ENCODE results near the gene CRB3.

The CRB3 gene

GRCh38 chr19:6433663-6434062, 30.4 kb upstream of the CRB3 start, which contains the start of gene SLC25A41:
Gene SLC25A41 (minus strand): TSS chr19:6433763. CDS start chr19:6433693, 70 bp downstream.
- DNase-seq, result no peak

DNA sequence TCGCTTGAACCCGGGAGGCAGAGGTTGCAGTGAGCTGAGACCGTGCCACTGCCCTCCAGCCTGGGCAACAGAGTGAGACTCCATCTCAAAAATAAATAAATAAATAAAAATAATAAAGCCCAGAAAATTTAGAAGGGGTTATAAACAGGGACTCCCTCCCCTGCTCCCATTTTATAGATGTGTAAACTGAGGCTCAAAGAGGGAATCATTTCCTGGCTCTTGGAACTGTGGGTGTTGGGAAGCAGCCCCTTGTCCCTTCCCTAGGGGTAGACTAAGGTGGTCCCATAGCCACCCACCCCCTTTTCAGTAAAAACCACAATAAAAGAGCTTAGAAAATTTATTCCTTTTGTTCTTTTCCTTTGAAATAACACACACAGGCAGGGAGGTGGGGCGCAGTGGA, 24.3 kb upstream of the CRB3 start:
- no peak for DNase-seq

- no peak for DNase-seq
Observed at GRCh38 chr19:6440905-6441304, 23.2 kb upstream of the CRB3 start.

DNA sequence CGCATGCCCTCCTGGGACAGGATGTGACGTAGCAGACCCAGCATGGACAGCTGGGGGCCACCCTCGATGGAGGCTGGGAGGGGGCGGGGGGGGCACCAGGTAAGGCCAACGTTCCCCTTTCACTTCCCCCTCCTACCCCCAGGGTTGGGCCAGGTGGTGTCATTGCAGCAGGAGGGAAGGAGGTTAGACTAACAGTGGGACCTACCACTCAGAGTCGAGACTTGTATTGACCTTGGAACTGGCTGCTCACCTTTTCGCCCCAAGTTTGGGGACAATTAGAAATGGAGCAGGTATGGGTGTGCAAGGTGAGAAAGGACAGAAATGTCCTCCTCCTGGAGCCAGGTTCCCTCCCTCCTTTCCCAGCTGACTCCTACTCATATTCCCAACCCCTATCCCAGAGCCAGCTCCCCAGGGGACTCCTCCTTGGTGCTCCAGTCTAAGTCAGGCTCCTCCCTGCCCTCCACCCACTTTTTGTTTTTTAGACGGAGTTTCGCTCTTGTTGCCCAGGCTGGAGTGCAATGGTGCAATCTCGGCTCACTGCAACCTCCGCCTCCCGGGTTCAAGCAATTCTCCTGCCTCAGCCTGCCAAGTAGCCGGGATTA, 21.9 kb upstream of the CRB3 start:
- no peak for DNase-seq

GRCh38 chr19:6443986-6444385, 20.1 kb upstream of the CRB3 start:
- no peak for DNase-seq

GRCh38 chr19:6446452-6446851, 17.6 kb upstream of the CRB3 start:
- DNase-seq, result no peak

- no peak for DNase-seq
Observed at GRCh38 chr19:6448045-6448444, 16.0 kb upstream of the CRB3 start.

- no peak for DNase-seq
Observed at GRCh38 chr19:6450166-6450565, 13.9 kb upstream of the CRB3 start.

GRCh38 chr19:6451583-6452222, 12.4 kb upstream of the CRB3 start:
- DNase-seq, result no peak

GRCh38 chr19:6452223-6452614, 11.9 kb upstream of the CRB3 start:
- DNase-seq, result no peak

- DNase-seq, result no peak
Observed at GRCh38 chr19:6452899-6453298, 11.2 kb upstream of the CRB3 start.

DNA sequence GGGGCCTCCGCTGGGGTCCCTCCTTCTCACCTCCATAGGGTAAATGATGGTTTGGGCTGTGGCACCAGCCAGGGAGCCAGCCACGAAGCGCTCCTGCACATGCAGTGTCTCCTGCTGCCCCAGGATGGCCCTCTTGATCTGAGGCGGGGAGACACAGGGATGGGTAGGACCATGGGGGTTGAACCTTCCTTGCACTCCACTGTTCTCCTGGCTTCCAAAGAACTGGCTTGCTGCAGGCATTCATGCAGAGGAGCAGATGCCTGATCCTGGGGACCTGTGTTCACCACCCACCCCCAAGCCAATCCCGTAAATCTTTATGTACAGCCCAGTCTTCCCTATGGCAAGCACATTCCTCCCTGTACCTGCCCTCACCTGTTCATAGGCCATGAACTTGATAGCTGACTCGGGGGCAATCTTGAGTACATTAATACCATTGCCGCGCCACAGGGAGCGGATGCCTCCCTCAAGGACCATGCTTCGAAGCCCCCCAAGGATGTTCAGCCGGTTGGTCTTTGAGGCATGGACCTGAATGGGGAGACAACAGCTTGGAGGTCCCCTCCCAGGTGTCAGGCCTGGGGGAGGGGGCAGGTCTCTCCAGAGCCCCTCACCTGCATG, 10.0 kb upstream of the CRB3 start:
- no peak for DNase-seq

- DNase-seq, result no peak
Observed at GRCh38 chr19:6455924-6456323, 8.1 kb upstream of the CRB3 start.

DNA sequence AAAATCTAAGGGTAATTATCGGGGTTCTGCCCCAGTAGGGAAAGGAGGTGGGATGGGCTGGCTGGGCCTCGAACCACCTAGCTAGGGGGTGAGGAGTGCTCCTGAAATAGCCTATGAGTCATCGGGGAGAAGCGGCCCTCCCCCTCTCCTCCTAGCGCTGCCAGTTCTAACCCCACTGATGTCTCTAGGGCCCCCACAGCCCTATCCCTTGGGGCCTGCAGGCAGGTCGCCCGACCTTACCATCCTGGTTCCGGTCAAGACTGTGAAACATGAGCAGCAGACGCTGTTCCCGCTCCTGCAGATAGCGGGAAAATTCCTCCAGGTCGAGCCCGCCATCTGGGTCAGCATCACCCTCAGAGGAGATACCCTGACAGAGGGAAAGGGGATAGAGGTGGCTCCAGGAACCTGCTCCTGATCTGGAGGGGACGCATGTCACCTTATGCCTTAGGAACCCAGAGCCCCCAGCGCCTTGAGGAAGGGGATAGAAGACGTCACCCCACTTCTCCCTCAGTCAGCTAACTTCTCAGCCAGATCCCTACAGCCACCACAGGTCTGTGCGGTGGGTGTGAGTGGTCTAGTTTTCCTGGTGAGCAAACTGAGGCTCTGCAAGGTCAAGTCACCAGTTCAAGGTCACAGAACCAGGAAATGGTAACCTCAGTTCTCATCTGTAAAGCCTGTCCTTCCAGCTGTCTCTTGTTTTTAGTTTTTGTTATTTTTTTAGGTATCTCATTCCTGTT, 5.9 kb upstream of the CRB3 start:
- no peak for DNase-seq

DNA sequence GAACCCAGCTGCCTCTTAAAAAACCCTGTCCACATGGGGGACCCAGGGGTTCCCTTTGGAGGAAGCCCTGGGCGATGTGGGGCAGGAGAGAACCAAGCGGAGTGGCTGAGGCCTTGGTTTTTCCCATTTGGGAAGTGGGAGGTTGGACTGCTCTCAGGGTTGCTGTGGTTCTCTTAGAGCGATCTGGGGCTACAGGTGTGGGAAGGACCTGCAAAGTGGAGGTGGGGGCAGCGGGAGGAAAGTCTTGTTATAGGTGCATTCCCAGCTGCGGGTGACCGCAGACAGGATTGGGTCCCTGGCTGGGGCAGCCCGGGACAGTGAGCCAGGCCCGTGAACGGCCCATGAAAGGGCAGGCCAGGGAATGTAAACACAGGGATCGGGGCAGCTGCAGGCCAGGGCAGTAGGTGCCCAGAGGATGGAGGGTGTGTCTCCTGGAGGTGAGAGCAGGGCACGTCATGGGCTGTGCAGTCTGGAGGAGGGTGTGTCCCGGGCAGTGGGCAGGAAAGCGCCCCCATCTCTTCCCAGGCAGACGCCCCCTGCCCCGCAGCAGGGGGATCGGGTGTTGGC, 5.3 kb upstream of the CRB3 start:
- no peak for DNase-seq

- peak; percentile 49 to 50 for DNase-seq
Observed at GRCh38 chr19:6459262-6460098, 4.6 kb upstream of the CRB3 start, which contains the start of gene SLC25A23. Gene SLC25A23 (minus strand): TSS chr19:6459792. CDS start chr19:6459628, 164 bp downstream.

GRCh38 chr19:6460099-6460884, 3.8 kb upstream of the CRB3 start:
- DNase-seq, result peak; percentile 97 to 98

DNA sequence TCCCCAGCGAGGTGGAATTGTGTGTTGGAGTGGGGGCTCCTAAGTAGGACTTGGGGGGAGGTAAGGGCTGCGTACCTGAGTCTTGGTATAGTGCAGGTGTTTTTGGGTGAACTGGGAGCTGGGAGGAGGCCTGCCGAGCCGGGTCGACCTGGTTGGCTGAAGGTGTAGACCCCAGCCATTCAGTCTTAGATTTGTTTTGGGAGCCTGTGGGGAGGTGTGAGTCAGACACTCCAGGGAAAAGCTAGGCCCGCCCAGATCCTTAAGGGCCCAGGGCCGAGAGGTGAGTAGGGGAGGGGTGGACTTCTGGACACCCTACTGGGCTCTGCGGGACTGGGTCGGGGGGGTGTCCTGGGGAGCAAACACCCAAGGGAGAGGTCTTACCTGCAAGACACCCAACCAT, 935 bp downstream of the CRB3 start:
- no peak for DNase-seq

GRCh38 chr19:6465663-6466062, 1.6 kb downstream of the CRB3 start:
- no peak for DNase-seq

GRCh38 chr19:6466526-6467248, 2.6 kb downstream of the CRB3 start:
- DNase-seq, result no peak

- DNase-seq, result no peak
Observed at GRCh38 chr19:6467384-6467783, 3.3 kb downstream of the CRB3 start.

Data from activated CD4-positive, alpha-beta T cell treated with anti-CD3 and anti-CD28 coated beads, Interleukin-2, amount 50 U/mL, for 4 hours (primary cell).